Suprapubic skin (tissue), 4 donors: Measurements from ENCODE around the gene CDH4. TPM values are rescaled to one million over a fixed set of nuclear protein-coding genes. Genes with fewer than 3 reads are reported as not detected.

Experiments used
- DNase-seq, 2 donors: peaks; one replicate each; pipeline ENCODE4 v3.0.0-alpha.2; 2019; ENCODE audit warnings: low spot score in 2 of 2
- H3K27ac ChIP-seq: fragments of 200-600 bp; sonication (generic); one replicate; pipeline ENCODE4 v1.5.1; 2019
- H3K27me3 ChIP-seq: fragments of 200-600 bp; sonication (generic); one replicate; pipeline ENCODE4 v1.5.1; 2019
- H3K36me3 ChIP-seq: fragments of 200-600 bp; sonication (generic); one replicate; pipeline ENCODE4 v1.5.1; 2019
- H3K4me1 ChIP-seq: fragments of 200-600 bp; sonication (generic); one replicate; pipeline ENCODE4 v1.5.1; 2019
- H3K4me3 ChIP-seq: fragments of 200-600 bp; sonication (generic); one replicate; pipeline ENCODE4 v1.5.1; 2019; ENCODE audit warnings: mild to moderate bottlenecking
- H3K9me3 ChIP-seq: fragments of 200-600 bp; sonication (generic); one replicate; pipeline ENCODE4 v1.5.1; 2019
- EP300 ChIP-seq: sonication (generic); formaldehyde crosslinking; IDR thresholded peaks from one replicate; pipeline ENCODE4 v1.6.1; 2017; ENCODE audit warnings: antibody characterized with exemption
- POLR2A ChIP-seq, 2 donors: fragments of 450-650 bp; IDR thresholded peaks; one replicate each; pipeline ENCODE4 v1.6.1; 2017; ENCODE audit warnings: antibody characterized with exemption in 2 of 2, mild to moderate bottlenecking in 2 of 2, moderate library complexity in 2 of 2
- POLR2AphosphoS5 ChIP-seq, 3 donors: sonication (generic); formaldehyde crosslinking; IDR thresholded peaks; one replicate each; pipeline ENCODE4 v1.6.1; 2017; ENCODE audit warnings: antibody characterized with exemption in 3 of 3
- WGBS: methylation state at CpG from one replicate; pipeline ENCODE4 v1.1.5; 2018; 5-methylcytosine and 5-hydroxymethylcytosine counted together
- total RNA-seq, 4 donors: library from RNA; depleted of rRNA; stranded (reverse); fragments of >200 nt; gene quantifications; one replicate each; pipeline ENCODE4 v1.1.0, GENCODE V29; 2016
- TF ChIP-seq, protein P1 (sequence below), 2 donors: fragments of 200-600 bp in 1 of 2; fragments of 450-650 bp in 1 of 2; sonication (generic) in 1 of 2; IDR thresholded peaks; one replicate each; pipeline ENCODE4 v1.5.1; 2016 to 2019; ENCODE audit warnings: antibody characterized with exemption in 2 of 2, mild to moderate bottlenecking in 1 of 2, moderate library complexity in 1 of 2

Gene CDH4
- total RNA-seq, 4 donors from 2014 or later: 0.91 to 5.9 (median 2.6) TPM

DNA sequence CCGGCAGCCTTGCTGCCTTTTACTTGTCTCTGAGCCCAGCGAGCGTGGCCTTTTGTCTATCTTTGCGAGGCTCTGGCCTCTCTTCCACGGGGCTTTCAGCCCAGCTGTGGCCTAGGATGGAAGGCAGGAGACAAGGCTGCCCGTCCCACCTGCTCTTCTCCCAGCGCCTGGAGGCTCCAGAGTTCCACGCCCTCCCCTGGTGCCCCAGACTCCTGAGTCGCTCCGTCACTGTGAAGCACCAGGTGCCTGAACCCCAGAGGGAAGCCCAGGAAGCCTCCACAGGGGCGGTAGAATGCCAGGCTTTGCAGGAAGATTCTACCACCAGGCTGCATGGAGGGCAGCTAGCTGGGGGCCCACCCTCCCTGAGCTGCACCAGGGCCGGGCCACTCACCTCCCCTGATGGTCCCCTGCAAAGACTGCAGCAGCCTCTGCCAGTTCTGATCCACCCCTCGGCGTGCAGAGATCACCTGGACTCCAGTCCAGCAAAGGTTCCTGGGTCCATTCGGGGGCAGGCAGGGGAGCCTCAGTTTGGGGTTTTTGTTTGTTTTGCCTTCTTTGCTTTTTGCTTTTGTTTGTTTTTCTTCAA lies 384.6 kb downstream of the CDH4 start:
- Histone ChIP-seq H3K27ac (no peak overlapping the region), H3K4me1 (peaks cover 9% of the 10 kb centered on the region), H3K27me3 (peaks cover 47% of the 10 kb centered on the region), H3K36me3 (no peaks in the 10 kb centered on the region), H3K9me3 (no peaks in the 10 kb centered on the region), H3K4me3 (no peak overlapping the region)
- no peak for DNase-seq
- no peak for TF ChIP-seq POLR2A (IDR thresholded peaks at IDR 0.05)
- 76% methylated on average over 15 of the region's 15 CpGs for WGBS

GRCh38 chr20:61638802-61639585 lies 386.9 kb downstream of the CDH4 start:
- TF ChIP-seq, protein P1, sequence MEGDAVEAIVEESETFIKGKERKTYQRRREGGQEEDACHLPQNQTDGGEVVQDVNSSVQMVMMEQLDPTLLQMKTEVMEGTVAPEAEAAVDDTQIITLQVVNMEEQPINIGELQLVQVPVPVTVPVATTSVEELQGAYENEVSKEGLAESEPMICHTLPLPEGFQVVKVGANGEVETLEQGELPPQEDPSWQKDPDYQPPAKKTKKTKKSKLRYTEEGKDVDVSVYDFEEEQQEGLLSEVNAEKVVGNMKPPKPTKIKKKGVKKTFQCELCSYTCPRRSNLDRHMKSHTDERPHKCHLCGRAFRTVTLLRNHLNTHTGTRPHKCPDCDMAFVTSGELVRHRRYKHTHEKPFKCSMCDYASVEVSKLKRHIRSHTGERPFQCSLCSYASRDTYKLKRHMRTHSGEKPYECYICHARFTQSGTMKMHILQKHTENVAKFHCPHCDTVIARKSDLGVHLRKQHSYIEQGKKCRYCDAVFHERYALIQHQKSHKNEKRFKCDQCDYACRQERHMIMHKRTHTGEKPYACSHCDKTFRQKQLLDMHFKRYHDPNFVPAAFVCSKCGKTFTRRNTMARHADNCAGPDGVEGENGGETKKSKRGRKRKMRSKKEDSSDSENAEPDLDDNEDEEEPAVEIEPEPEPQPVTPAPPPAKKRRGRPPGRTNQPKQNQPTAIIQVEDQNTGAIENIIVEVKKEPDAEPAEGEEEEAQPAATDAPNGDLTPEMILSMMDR (IDR thresholded peaks at IDR 0.05): no peak
- no peak for TF ChIP-seq POLR2AphosphoS5 (IDR thresholded peaks at IDR 0.05)
- no peak for TF ChIP-seq EP300
- TF ChIP-seq POLR2A (IDR thresholded peaks at IDR 0.05): no peak
- Histone ChIP-seq H3K9me3 (peaks cover 4% of the 10 kb centered on the region), H3K4me3 (no peak overlapping the region), H3K36me3 (no peaks in the 10 kb centered on the region), H3K27me3 (peaks cover 43% of the 10 kb centered on the region), H3K4me1 (peaks cover 9% of the 10 kb centered on the region), H3K27ac (no peak overlapping the region)
- 59% methylated on average over 15 of the region's 17 CpGs for WGBS
- no peak for DNase-seq

GRCh38 chr20:61640131-61640870 lies 388.2 kb downstream of the CDH4 start:
- Histone ChIP-seq H3K9me3 (peaks cover 4% of the 10 kb centered on the region), H3K27ac (no peak overlapping the region), H3K4me3 (no peak overlapping the region), H3K27me3 (peaks cover 30% of the 10 kb centered on the region), H3K36me3 (no peaks in the 10 kb centered on the region), H3K4me1 (peaks cover 9% of the 10 kb centered on the region)
- DNase-seq: no peak
- TF ChIP-seq EP300: no peak
- TF ChIP-seq POLR2A (IDR thresholded peaks at IDR 0.05): no peak
- TF ChIP-seq, protein P1 (IDR thresholded peaks at IDR 0.05): no peak
- TF ChIP-seq POLR2AphosphoS5 (IDR thresholded peaks at IDR 0.05): no peak
- WGBS: 44% methylated on average over 15 of the region's 23 CpGs

DNA sequence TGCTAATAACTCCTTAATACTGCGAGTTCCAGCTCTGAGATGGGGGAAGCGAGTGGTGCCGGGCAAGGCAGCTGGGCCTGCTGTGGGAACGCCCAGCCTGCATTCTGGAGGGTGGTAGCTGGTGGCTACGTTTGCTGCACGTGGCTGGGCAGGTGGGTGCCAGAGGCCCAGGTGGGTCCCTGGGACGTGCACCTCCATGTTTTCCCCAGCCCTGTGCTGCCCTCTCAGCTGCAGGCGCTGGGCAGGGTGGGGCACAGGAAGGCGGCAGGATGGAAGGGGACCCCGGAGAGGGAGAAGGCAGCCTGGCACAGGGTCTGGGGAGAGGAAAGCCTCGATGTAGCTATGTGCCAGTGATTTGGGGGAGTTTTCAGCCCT lies 388.8 kb downstream of the CDH4 start:
- no peaks in the 10 kb centered on the region for H3K36me3 ChIP-seq
- H3K4me1 ChIP-seq: peaks cover 9% of the 10 kb centered on the region
- TF ChIP-seq POLR2A (IDR thresholded peaks at IDR 0.05): no peak
- no peak for TF ChIP-seq EP300
- TF ChIP-seq, protein P1 (IDR thresholded peaks at IDR 0.05): no peak
- TF ChIP-seq POLR2AphosphoS5 (IDR thresholded peaks at IDR 0.05): no peak
- H3K27ac ChIP-seq: no peak overlapping the region
- peaks cover 26% of the 10 kb centered on the region for H3K27me3 ChIP-seq
- 40% methylated on average over 7 of the region's 11 CpGs for WGBS
- DNase-seq: no peak
- H3K9me3 ChIP-seq: peaks cover 4% of the 10 kb centered on the region
- no peak overlapping the region for H3K4me3 ChIP-seq

GRCh38 chr20:61643656-61644377 lies 391.8 kb downstream of the CDH4 start:
- WGBS: 47% methylated on average over 10 of the region's 12 CpGs
- Histone ChIP-seq H3K27me3 (peaks cover 19% of the 10 kb centered on the region), H3K9me3 (peaks cover 4% of the 10 kb centered on the region), H3K36me3 (no peaks in the 10 kb centered on the region), H3K4me1 (peaks cover 9% of the 10 kb centered on the region), H3K27ac (no peak overlapping the region), H3K4me3 (no peak overlapping the region)
- TF ChIP-seq POLR2AphosphoS5 (IDR thresholded peaks at IDR 0.05) (no peak), EP300 (no peak), POLR2A (IDR thresholded peaks at IDR 0.05) (no peak)
- TF ChIP-seq, protein P1 (IDR thresholded peaks at IDR 0.05): no peak
- DNase-seq: no peak
